Measurements from ENCODE around the gene GABRB1.

The GABRB1 gene

DNA sequence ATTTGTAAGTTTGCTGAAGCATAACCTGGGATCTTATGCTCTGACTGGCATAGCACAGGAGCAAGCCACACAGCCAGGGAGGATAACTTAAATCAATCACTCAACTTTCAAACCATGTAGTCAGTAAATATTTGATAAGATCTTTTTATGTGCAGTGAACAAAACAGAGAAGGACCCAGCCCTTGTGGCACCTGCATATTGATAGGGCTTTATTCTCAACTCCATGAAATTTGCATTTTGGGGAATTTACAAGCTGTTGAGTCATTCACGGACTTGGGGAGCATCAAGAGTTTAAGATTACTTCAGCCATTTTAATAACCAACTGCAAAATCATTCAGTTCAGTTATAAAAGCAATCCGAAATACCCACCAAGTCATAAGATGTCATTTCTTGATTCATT, 309.5 kb downstream of the GABRB1 start:
- H3K9me3 ChIP-seq (ENCODE audit: insufficient read depth, low read depth, low read length) = no peaks in the 10 kb centered on the region
- H4K20me1 ChIP-seq (ENCODE audit: insufficient read depth, low read length, poor library complexity, severe bottlenecking) = no peaks in the 10 kb centered on the region
- no peak overlapping the region for H3K9ac ChIP-seq (ENCODE audit: low read depth, low read length, poor library complexity, severe bottlenecking)
- no peaks in the 10 kb centered on the region for H3K9me2 ChIP-seq (replicated peaks; ENCODE audit: low read depth, low read length)
- no peak overlapping the region for H3K4me2 ChIP-seq (ENCODE audit: low read depth, low read length, poor library complexity, severe bottlenecking)
- H3K4me3 ChIP-seq (ENCODE audit: low read length, poor library complexity, severe bottlenecking) = no peak overlapping the region
- no peaks in the 10 kb centered on the region for H3K79me2 ChIP-seq (ENCODE audit: insufficient read depth, low read length)
- H3K36me3 ChIP-seq (ENCODE audit: insufficient read depth, low read length) = no peaks in the 10 kb centered on the region
- H3K27me3 ChIP-seq (ENCODE audit: insufficient read depth, low read length, poor library complexity, severe bottlenecking) = no peaks in the 10 kb centered on the region
- no peaks in the 10 kb centered on the region for H3F3A ChIP-seq (ENCODE audit: low read depth)
- TF ChIP-seq, protein P1, sequence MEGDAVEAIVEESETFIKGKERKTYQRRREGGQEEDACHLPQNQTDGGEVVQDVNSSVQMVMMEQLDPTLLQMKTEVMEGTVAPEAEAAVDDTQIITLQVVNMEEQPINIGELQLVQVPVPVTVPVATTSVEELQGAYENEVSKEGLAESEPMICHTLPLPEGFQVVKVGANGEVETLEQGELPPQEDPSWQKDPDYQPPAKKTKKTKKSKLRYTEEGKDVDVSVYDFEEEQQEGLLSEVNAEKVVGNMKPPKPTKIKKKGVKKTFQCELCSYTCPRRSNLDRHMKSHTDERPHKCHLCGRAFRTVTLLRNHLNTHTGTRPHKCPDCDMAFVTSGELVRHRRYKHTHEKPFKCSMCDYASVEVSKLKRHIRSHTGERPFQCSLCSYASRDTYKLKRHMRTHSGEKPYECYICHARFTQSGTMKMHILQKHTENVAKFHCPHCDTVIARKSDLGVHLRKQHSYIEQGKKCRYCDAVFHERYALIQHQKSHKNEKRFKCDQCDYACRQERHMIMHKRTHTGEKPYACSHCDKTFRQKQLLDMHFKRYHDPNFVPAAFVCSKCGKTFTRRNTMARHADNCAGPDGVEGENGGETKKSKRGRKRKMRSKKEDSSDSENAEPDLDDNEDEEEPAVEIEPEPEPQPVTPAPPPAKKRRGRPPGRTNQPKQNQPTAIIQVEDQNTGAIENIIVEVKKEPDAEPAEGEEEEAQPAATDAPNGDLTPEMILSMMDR (conservative IDR thresholded peaks at IDR 0.05; ENCODE audit: low read length) = no peak
- no peak for TF ChIP-seq EZH2phosphoT487 (IDR thresholded peaks at IDR 0.05; ENCODE audit: borderline replicate concordance)
- H3K4me1 ChIP-seq (ENCODE audit: insufficient read depth, low read length, poor library complexity, severe bottlenecking) = no peaks in the 10 kb centered on the region
- no peak overlapping the region for H2AFZ ChIP-seq (ENCODE audit: low read length)

DNA sequence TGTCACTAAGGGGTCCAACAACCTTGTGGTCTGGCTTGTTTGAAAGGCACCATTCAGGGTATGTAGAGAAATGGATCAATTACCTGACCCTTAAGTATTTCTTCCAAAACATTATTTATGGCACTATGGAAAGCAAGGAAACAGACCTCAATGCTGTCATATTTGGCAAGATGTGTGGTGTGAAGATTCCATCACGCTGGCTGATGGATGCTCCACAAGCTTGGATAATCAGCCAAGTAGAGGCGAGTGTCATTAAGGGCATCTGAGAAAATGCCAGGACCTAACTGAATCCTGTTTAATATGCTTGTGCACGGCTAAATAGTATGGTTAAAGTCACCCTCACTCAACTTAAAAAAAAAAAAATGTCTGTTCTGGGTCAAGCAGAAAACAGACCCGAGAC, 311.4 kb downstream of the GABRB1 start:
- Histone ChIP-seq H2AFZ (ENCODE audit: low read length) (no peak overlapping the region), H3K9me2 (replicated peaks; ENCODE audit: low read depth, low read length) (no peaks in the 10 kb centered on the region), H3K9me3 (ENCODE audit: insufficient read depth, low read depth, low read length) (no peaks in the 10 kb centered on the region), H3K36me3 (ENCODE audit: insufficient read depth, low read length) (no peaks in the 10 kb centered on the region), H3K4me1 (ENCODE audit: insufficient read depth, low read length, poor library complexity, severe bottlenecking) (no peaks in the 10 kb centered on the region), H3F3A (ENCODE audit: low read depth) (no peaks in the 10 kb centered on the region), H3K9ac (ENCODE audit: low read depth, low read length, poor library complexity, severe bottlenecking) (no peak overlapping the region), H3K4me2 (ENCODE audit: low read depth, low read length, poor library complexity, severe bottlenecking) (no peak overlapping the region), H3K4me3 (ENCODE audit: low read length, poor library complexity, severe bottlenecking) (no peak overlapping the region), H3K79me2 (ENCODE audit: insufficient read depth, low read length) (no peaks in the 10 kb centered on the region), H4K20me1 (ENCODE audit: insufficient read depth, low read length, poor library complexity, severe bottlenecking) (no peaks in the 10 kb centered on the region), H3K27me3 (ENCODE audit: insufficient read depth, low read length, poor library complexity, severe bottlenecking) (no peaks in the 10 kb centered on the region)
- no peak for TF ChIP-seq EZH2phosphoT487 (IDR thresholded peaks at IDR 0.05; ENCODE audit: borderline replicate concordance)
- TF ChIP-seq, protein P1 (conservative IDR thresholded peaks at IDR 0.05; ENCODE audit: low read length) = no peak

DNA sequence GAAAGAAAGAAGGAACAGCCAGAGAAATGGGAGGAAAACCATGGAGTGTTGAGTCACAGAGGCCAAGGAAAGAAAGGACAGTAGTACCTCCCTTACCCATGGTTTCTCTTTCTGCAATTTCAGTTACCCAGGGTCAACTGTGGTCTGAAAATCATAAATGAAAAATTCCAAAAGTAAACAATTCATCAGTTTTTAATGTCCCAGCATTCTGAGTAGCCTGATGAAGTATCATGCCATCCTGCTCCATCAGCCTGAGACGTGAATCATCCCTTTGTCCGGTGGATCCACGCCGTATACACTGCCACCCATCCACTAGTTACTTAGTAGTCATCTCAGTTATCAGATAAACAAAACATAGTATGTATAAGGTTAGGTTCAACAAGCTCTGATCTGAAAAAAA, 318.0 kb downstream of the GABRB1 start:
- Histone ChIP-seq H3K9me2 (replicated peaks; ENCODE audit: low read depth, low read length) (no peaks in the 10 kb centered on the region), H3F3A (ENCODE audit: low read depth) (no peaks in the 10 kb centered on the region), H3K27me3 (ENCODE audit: insufficient read depth, low read length, poor library complexity, severe bottlenecking) (no peaks in the 10 kb centered on the region), H3K4me1 (ENCODE audit: insufficient read depth, low read length, poor library complexity, severe bottlenecking) (no peaks in the 10 kb centered on the region), H3K79me2 (ENCODE audit: insufficient read depth, low read length) (no peaks in the 10 kb centered on the region), H3K4me3 (ENCODE audit: low read length, poor library complexity, severe bottlenecking) (no peak overlapping the region), H4K20me1 (ENCODE audit: insufficient read depth, low read length, poor library complexity, severe bottlenecking) (no peaks in the 10 kb centered on the region), H3K9ac (ENCODE audit: low read depth, low read length, poor library complexity, severe bottlenecking) (no peak overlapping the region), H3K36me3 (ENCODE audit: insufficient read depth, low read length) (no peaks in the 10 kb centered on the region), H2AFZ (ENCODE audit: low read length) (no peak overlapping the region), H3K4me2 (ENCODE audit: low read depth, low read length, poor library complexity, severe bottlenecking) (no peak overlapping the region), H3K9me3 (ENCODE audit: insufficient read depth, low read depth, low read length) (no peaks in the 10 kb centered on the region)
- TF ChIP-seq, protein P1 (conservative IDR thresholded peaks at IDR 0.05; ENCODE audit: low read length) = no peak
- no peak for TF ChIP-seq EZH2phosphoT487 (IDR thresholded peaks at IDR 0.05; ENCODE audit: borderline replicate concordance)

All from Loucy (cell line).